Measurements from ENCODE around the gene NRN1L.

NRN1L gene

GRCh38 chr16:67922221-67922620 is 37.5 kb downstream of the NRN1L start:
- no peak for DNase-seq

DNA sequence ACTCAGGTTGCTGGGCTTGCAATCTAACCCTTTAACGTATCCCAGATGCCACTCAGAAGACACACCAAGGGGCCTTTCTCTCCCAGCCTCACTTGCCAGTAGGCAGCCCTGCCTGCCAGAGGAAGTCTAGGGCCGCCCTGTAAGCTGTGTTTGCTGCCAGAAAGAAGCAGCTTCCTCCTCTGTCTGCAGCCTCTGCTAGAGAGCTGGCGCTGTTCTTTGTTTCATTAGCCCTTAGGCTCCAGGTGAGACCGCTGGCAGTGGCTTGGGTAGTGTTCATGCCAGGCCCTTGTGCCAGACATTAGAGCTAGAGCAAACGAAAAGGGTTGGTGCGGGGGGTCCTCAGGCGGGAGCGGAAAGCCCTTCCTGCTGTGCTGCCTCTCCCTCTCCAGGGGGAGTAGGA is 38.1 kb downstream of the NRN1L start:
- no peak for DNase-seq

- no peak for DNase-seq
Observed at GRCh38 chr16:67923414-67924116, 38.9 kb downstream of the NRN1L start.

GRCh38 chr16:67924140-67924906 is 39.6 kb downstream of the NRN1L start:
- DNase-seq, result no peak

- DNase-seq, result peak; percentile 44
Observed at GRCh38 chr16:67926181-67926750, 41.6 kb downstream of the NRN1L start.

DNA sequence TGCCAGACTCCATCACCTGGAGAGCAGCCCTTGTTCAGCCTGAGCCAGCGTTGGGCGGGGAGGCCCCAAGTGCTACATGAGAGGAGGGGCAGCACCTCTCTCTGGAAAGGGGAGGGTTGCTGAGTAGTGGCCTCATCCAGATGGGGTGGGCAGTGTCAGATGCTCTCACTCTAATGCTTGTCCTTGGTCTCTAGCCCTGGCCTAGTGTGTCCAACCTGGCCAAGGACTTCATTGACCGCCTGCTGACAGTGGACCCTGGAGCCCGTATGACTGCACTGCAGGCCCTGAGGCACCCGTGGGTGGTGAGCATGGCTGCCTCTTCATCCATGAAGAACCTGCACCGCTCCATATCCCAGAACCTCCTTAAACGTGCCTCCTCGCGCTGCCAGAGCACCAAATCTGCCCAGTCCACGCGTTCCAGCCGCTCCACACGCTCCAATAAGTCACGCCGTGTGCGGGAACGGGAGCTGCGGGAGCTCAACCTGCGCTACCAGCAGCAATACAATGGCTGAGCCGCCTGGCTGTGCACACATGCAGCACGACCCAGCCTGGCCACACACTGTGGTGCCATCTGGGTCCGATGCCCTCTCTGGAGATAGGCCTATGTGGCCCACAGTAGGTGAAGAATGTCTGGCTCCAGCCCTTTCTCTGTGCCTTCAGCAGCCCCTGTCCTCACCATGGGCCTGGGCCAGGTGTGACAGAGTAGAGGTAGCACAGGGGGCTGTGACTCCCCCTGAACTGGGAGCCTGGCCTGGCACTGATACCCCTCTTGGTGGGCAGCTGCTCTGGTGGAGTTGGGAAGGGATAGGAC is 42.7 kb downstream of the NRN1L start:
- DNase-seq, result no peak

- no peak for DNase-seq
Observed at GRCh38 chr16:67928147-67928546, 43.5 kb downstream of the NRN1L start.

GRCh38 chr16:67928561-67929364 is 44.1 kb downstream of the NRN1L start:
- DNase-seq, result peak; percentile 46

- DNase-seq, result no peak
Observed at GRCh38 chr16:67930191-67930590, 45.5 kb downstream of the NRN1L start.

- no peak for DNase-seq
Observed at GRCh38 chr16:67930678-67931211, 46.1 kb downstream of the NRN1L start.

DNA sequence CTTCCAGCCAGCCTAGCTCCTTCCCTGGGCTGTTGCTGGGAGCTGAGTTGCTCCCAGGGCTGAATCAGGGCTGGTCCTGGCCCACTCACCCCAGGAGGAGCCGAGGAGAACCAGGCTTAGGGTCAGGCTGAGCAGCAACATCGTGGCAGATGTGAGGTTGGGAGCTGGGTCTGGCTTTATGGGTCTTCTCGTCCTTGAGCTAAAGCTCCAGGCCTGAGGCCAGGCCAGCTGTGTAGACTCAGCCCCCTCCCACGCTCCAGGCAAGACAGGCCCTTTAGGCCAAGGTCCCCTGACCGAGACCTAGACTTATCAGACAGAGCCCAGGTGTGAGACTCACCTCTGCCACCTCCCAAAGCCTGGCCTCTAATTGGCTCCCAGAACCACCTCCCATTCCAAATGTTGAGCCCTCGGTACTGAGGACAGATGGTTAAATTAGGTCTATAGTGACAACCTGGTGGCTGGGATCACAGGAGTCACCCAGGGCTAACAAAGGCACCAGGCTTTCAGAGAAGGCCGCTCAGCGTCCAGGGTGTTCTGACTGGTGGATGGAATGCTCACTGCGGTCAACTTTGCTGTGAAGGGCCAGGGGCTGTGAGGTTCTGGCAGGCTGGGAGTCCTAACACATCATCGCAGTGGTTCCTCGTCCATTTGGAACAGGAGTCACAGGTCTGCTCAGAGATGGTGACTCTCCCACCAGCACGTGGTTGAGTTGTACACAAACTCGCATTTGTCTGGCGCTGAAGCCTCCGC is 47.2 kb downstream of the NRN1L start, which contains the start of gene CTRL:
CTRL (minus strand) TSS at position 151 of the 750 bp plus-strand sequence; CDS start at position 141, 10 bp downstream.
- DNase-seq, result no peak

GRCh38 chr16:67932462-67932840 is 47.8 kb downstream of the NRN1L start:
- DNase-seq, result no peak

GRCh38 chr16:67933805-67934204 is 49.1 kb downstream of the NRN1L start:
- no peak for DNase-seq

DNA sequence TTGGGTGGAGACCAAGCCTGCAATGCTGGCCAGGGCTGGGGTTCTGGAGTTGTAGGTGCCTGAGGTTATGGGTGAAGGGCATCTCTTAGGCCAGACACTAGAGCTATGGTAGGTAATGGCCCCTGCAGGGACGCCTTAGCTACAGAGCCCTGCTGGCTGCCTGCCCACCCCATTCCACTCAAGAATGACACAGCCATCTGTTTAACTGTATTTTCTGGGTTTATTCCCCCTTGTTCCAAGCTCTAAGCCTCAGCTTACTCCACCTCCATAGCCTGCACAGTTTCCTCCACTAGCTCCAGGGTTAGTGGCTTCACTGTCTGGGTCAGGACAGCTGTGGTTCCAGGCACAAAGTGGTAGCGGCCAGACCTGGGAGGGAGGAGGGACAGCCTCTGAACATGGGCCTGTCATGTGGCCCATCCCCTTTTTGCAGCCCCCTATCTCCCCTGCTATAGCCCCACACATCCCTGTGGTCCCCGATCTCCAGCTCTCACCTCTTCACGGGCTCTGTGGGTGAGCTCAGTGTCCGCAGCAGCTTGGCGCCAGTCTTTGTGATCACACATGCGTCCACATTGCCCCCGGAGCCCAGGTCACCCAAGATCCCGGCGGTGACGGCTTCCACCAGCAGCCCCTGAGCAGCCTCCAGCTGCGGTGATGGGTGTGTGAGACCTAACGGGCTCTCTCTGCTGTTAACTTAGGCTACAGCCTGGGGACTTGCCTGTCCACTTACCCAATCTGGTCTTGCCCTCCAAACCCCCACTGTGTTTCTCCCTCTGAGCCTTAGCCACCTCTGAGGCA is 49.8 kb downstream of the NRN1L start:
- DNase-seq, result no peak

DNA sequence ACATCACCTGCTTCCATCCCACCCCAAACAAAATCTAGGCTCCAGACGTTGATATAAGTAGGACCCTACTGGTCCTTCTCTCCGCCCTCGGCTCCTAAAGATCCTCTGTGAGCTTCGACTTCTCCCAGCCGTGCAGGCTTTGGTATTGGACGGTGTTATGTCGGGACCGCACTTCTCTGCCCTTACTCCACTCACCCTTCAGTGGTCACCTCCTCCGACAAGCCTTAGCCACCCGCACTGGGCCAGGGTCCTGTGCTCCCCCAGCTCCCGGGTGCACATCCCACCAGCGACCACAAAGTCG is 50.4 kb downstream of the NRN1L start:
- DNase-seq, result no peak

DNA sequence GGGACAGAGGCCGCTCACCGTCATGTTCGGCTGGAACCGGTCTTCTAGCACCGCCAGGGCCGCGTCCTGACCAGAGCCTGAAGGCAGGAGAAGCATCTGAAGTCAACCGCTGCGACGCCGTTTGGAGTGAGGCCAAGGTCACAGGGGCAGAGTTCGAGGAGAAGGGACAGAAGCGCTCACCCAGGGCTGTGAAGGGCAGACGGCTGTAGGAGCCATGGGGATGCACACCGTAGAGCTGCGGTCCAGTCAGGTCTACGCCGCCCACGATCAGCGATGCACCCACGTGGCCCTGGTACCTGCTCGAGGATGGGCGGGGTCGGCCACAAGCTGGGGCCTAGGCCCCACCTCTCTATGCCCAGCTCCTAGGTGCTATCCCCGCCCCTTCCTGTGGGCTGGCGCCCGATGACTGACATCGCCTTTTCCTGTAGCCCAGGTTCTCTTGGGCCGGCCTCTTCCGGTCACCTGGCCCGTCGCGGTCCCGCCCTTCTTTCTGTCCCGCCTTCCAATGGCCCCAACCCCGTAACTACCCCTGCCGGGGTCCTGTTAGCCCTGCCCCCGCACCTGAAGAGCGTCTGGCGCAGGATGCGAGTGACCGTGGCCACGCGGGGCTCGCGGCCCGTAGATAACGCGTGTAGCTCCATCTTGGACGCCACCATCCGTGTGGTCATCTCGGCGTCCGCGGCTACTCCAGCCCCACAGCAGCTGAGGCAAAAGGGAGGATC is 50.9 kb downstream of the NRN1L start:
- peak; percentile 90 for DNase-seq
